Suppressor macrophage (primary cell): ENCODE data around the gene EXOC2.

Source experiments
- DNase-seq, 4 experiments: peaks; one replicate each; pipeline ENCODE4 v3.0.0-alpha.2; 2020 to 2022

EXOC2 gene

DNA sequence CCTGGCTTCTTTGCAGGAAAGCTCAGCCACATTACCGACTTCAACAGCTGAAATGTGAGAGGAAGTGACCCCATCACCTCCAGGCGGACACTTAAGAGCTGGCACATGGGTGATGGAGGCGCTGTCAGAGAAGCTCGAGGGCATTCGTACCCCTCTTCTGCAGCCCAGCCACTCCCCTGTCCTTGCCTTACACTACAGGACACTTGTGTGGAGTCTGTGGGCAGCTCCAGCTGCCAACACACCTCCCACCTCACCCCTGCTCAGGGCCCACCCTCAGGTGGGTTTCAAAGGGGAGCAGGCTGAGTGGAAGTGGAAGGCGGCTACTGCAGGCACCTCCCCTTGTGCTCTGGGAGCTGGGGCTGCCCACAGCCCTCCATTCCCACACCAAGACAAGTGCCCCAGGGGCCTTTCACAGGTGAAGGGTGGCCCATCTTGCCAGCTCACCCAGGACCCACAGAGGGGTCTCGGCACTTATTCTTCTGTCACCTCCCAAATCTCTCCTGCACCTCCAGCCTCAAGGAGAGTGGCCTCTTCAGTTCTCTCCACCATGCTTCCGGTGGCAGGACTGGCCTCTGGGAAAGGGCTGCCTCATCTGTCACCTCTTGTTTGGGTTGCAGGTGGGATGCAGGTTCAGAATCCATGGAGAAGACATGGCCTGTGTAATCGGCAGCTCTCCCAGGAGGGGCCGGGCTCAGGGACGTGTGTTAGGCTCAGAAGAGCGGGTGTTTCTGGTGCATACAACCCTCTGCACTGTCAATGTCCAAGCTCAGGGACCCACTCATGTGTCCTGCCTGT is 251.6 kb downstream of the EXOC2 start:
- no peak for DNase-seq

DNA sequence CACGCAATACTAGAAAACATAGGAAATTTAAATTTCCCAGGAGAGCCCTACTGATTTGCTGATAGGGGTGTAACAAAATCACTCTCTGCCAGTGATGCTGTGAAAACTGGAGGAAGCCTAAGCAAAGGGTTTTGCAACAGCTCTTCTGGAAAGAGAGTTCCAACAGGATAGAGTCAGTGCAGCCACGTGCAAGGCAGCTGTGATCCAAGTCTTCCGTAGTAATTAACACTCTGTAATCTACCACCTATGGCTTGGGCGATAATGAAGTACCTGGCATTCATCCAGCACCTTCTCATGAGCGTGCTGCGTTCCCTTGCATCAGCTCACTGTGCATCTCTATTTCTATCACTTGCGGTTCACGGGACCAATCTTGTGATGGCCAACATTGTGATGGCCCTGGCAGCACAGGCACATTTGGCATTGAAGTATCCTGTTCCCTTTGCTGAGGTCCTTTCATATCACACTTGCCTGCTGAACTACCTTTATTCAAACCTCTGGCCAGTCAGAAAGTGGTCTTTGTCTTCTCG is 253.2 kb downstream of the EXOC2 start:
- no peak for DNase-seq

DNA sequence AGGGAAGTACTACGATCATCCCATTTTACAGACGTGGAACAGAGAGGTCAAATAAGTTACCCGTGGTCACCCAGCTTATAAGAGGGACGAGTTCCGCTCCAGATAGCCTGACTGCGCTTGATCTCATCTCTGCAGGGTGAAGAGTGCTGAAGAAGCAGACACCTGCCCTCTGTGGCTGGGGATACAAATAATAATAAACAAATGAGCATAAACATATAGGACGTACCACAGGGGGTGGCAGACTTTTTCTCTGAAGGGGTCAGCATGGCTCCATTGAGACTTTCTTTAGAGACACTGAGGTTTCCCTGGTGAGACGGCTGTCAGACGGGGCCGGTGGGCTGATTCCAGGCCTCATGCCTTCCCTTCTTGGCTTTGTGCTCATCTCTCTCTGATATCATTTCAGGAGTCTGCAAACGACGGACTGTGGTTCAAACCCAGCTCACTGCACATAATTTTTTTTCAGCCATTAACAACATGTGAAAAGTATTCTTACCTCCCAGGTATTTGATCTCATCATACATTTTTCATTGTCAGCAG is 254.2 kb downstream of the EXOC2 start:
- no peak for DNase-seq

DNA sequence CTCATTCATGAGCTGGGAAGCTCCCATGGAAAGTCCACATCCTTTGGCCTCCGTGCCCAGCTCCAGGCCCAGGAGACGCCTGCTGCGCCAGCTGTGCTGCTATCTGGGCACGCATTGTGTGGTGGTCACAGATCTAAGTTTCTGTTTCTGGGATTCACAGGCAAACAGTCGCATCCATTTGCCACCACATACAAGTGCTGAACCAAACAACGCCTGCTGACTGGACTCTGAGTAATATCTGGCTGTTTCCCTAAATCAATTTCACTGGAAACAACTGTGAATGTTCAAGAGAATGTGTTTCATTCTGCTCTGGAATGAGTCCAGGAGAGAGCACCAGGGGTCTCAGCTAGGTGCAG is 255.9 kb downstream of the EXOC2 start:
- DNase-seq, result no peak

DNA sequence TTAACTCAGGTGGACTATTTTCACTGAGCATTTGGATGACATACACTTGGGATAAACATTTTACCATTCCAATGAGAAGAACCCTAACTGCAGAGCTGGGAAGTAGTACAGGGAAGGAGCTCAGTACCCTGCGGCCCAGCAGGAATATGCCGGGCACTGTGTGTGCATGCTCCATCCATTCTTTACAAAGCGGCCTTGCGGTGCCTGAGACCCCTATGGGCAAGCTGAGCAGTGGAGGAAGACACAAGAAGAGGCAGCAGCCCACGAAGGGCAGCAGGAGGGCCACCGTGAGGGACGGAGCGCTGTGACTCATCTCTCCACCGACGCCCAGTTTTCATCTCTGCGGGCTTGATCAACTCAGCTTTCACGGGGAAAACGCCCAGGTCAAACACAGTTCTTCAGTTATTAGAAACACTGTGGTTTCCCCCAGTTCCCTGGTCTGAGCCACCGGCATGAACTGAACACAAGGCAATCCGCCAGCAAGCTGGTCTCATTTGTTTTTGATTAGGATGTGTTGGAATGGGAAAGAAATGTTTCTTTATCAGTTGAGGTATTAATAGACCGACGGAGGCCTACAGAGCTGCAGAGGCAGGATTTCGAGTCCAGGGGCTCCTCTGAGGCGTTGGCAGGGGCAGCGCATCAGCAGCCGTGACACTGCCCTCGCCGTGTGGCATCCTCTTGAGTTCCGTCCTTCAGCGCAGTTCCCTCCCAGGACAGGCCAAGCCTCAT is 256.5 kb downstream of the EXOC2 start:
- DNase-seq, result no peak

DNA sequence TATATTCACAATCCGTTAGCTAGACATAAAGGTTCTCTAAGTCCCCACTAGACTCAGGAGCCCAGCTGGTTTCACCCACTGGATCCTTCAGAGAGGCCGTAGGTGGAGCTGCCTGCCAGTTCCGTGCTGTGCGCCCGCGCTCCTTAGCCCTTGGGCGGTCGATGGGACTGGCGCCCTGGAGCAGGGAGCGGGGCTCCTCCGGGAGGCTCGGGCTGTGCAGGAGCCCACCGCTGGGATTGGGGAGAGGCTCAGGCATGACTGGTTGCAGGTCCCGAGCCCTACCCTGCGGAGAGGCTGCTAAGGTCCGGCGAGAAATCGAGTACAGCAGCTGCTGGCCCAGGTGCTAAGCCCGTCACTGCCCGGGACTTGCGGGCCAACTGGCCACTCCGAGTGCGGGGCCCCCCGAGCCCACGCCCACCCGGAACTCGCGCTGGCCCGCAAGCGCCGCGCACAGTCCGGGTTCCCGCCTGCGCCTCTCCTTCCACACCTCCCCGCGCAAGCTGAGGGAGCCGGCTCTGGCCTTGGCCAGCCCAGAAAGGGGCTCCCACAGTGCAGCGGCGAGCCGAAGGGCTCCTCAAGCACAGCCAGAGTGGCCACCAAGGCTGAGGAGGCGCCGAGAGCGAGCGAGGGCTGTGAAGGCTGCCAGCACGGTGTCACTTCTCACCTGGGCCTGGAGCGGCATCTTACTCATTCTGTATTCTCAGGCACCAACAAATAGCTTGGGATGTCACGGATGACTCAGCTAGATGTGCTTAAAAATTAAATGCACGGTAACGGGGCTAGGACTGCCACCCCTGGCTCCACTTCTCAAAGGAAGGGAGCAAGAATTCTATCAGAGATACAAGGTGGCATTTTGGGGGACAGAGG is 257.3 kb downstream of the EXOC2 start:
- no peak for DNase-seq
